K562 (cell line): ENCODE results near the gene CHURC1. TPM values are rescaled to one million over a fixed set of nuclear protein-coding genes. Genes with fewer than 3 reads are reported as not detected.

Source experiments
- ATAC-seq: fragments of 200-7000 bp; cut with Tn5 transposase; 3 replicates; pipeline ENCODE4 v1.9.1; 2020; ENCODE audit warnings: moderate library complexity
- BruUV-seq: library from RNA; stranded (reverse); fragments of 400-500 nt; replicated peaks from 2 replicates; lab custom pipeline; 2021; lab: Mats Ljungman, UMichigan
- CTCF ChIA-PET: fragments of 300-600 bp; formaldehyde crosslinking; extraction: SDS; loops from one replicate; lab custom pipeline; 2021; ENCODE audit warnings: low intra/inter-chr PET ratio; lab: Yijun Ruan, JAX
- POLR2A ChIA-PET: fragments of 300-600, 350-650 bp; sonication (Branson Sonifier 250); formaldehyde crosslinking; extraction: SDS; loops from one replicate; lab custom pipeline; 2021; ENCODE audit warnings: antibody characterized with exemption, inconsistent platforms; lab: Yijun Ruan, JAX
- DNase-seq, 4 experiments: peaks; one replicate each; pipeline versions ENCODE4 v3.0.0 to v3.0.0-alpha.2; 2011 to 2018; ENCODE audit warnings: low spot score in 3 of 4, mixed read lengths in 3 of 4; ENCODE audit errors: extremely low read depth in 1 of 4
- FAIRE-seq: peaks from 2 replicates; lab custom pipeline; 2011; peaks lifted over from hg19 to GRCh38; lab: Jason Lieb, UNC
- H2AFZ ChIP-seq: 2 replicates; pipeline ENCODE4 v1.6.0; 2011; ENCODE audit warnings: low read depth, low read length, control low read depth, inconsistent platforms
- H3K27ac ChIP-seq: fragments of 200-600 bp; 3 replicates; pipeline ENCODE4 v1.8.0; 2011; ENCODE audit warnings: low read depth, mild to moderate bottlenecking, control low read depth, inconsistent platforms, low read length, moderate library complexity, mixed read lengths; ENCODE audit errors: extremely low read depth
- H3K27me3 ChIP-seq, 2 experiments: fragments of 300-600 bp in 1 of 2; 2 replicates in 1 of 2; 3 replicates in 1 of 2; pipeline versions ENCODE4 v1.6.0 to v1.8.0; 2011; ENCODE audit warnings: inconsistent platforms in 2 of 2, low read length in 2 of 2, mild to moderate bottlenecking in 1 of 2, mixed read lengths in 1 of 2, moderate library complexity in 1 of 2; ENCODE audit not compliant: control insufficient read depth in 2 of 2, insufficient read depth in 2 of 2
- H3K36me3 ChIP-seq: fragments of 300-600 bp; 3 replicates; pipeline ENCODE4 v1.8.0; 2011; ENCODE audit warnings: mild to moderate bottlenecking, low read length, inconsistent platforms; ENCODE audit not compliant: control insufficient read depth, insufficient read depth
- H3K4me1 ChIP-seq, 2 experiments: fragments of 200-600 bp in 1 of 2; replicated peaks in 1 of 2; 2 replicates in 1 of 2; 3 replicates in 1 of 2; pipeline versions ENCODE4 v1.5.1 to v1.8.0; 2011; ENCODE audit warnings: inconsistent platforms in 2 of 2, low read length in 2 of 2, mild to moderate bottlenecking in 1 of 2, mixed read lengths in 1 of 2, moderate library complexity in 1 of 2; ENCODE audit not compliant: control insufficient read depth in 2 of 2, insufficient read depth in 2 of 2
- H3K4me2 ChIP-seq: 2 replicates; pipeline ENCODE4 v1.6.1; 2011; ENCODE audit warnings: low read length, control low read depth, inconsistent platforms, mixed read lengths; ENCODE audit not compliant: insufficient read depth
- H3K4me3 ChIP-seq: fragments of 200-600 bp; sonication (generic), shearing (Covaris generic); 2 replicates; pipeline ENCODE4 v1.5.1; 2016; ENCODE audit warnings: control low read depth, inconsistent platforms
- H3K79me2 ChIP-seq: fragments of 200-600 bp; 3 replicates; pipeline ENCODE4 v1.8.0; 2011; ENCODE audit warnings: low read length, inconsistent platforms; ENCODE audit not compliant: control insufficient read depth, insufficient read depth
- H3K9ac ChIP-seq, 2 experiments: 2 replicates each; pipeline versions ENCODE4 v1.6.0 to v1.6.1; 2011; ENCODE audit warnings: low read depth in 2 of 2, low read length in 2 of 2, control low read depth in 1 of 2, inconsistent platforms in 1 of 2, mild to moderate bottlenecking in 1 of 2, mixed read lengths in 1 of 2; ENCODE audit not compliant: insufficient read depth in 1 of 2
- H3K9me1 ChIP-seq: one replicate; pipeline ENCODE4 v1.6.0; 2011; ENCODE audit warnings: inconsistent platforms, mild to moderate bottlenecking, low read length, moderate library complexity; ENCODE audit not compliant: control insufficient read depth, insufficient read depth
- H3K9me3 ChIP-seq: replicated peaks from 2 replicates; pipeline ENCODE4 v1.5.1; 2011; ENCODE audit warnings: low read depth, low read length, inconsistent platforms; ENCODE audit not compliant: control insufficient read depth, insufficient read depth
- H4K20me1 ChIP-seq: replicated peaks from 2 replicates; pipeline ENCODE4 v1.6.1; 2011; ENCODE audit warnings: low read length, inconsistent platforms, mixed read lengths; ENCODE audit not compliant: control insufficient read depth, insufficient read depth
- CTCF ChIP-seq, 3 experiments: IDR thresholded peaks in 2 of 3; conservative IDR thresholded peaks in 1 of 3; 2 replicates each; pipeline ENCODE4 v1.5.1; 2011 to 2012; ENCODE audit warnings: low read length in 3 of 3, mild to moderate bottlenecking in 3 of 3, control low read depth in 2 of 3, improper control_type of control experiment in 1 of 3, inconsistent platforms in 1 of 3, low read depth in 1 of 3, mixed read lengths in 1 of 3, moderate library complexity in 1 of 3; ENCODE audit not compliant: insufficient read depth in 2 of 3
- CTCFL ChIP-seq: IDR thresholded peaks from 2 replicates; pipeline ENCODE4 v1.6.1; 2011; ENCODE audit warnings: borderline replicate concordance, low read depth, mild to moderate bottlenecking, moderate library complexity, low read length; ENCODE audit not compliant: insufficient read depth, poor library complexity, severe bottlenecking
- JUNB ChIP-seq: fragments of 450-650 bp; formaldehyde crosslinking; conservative IDR thresholded peaks from 2 replicates; pipeline ENCODE4 v1.4.0; 2020; ENCODE audit warnings: mild to moderate bottlenecking
- MAFG ChIP-seq: fragments of 450-650 bp; conservative IDR thresholded peaks from 2 replicates; pipeline ENCODE4 v1.6.1; 2016; ENCODE audit warnings: missing genetic modification characterization, missing compliant biosample characterization
- RAD21 ChIP-seq, 2 experiments: fragments of 250-450 bp in 1 of 2; fragments of 450-650 bp in 1 of 2; sonication (Bioruptor Pico) in 1 of 2; formaldehyde crosslinking in 1 of 2; IDR thresholded peaks in 1 of 2; conservative IDR thresholded peaks in 1 of 2; 2 replicates each; pipeline versions ENCODE4 v1.4.0 to v1.8.0; 2020 to 2022; ENCODE audit warnings: mild to moderate bottlenecking in 2 of 2, moderate library complexity in 1 of 2
- RBM25 ChIP-seq: fragments of 200-400 bp; formaldehyde crosslinking; IDR thresholded peaks from 2 replicates; pipeline ENCODE4 v1.6.1; 2018; ENCODE audit warnings: low read length, low read depth, moderate library complexity; ENCODE audit not compliant: severe bottlenecking
- SMARCA4 ChIP-seq: fragments of 450-650 bp; IDR thresholded peaks from 2 replicates; pipeline ENCODE4 v1.6.1; 2016
- TCF15 ChIP-seq: fragments of 250-450 bp; sonication (Bioruptor Pico); IDR thresholded peaks from 2 replicates; pipeline ENCODE4 v1.8.0; 2022; ENCODE audit warnings: moderate library complexity, mild to moderate bottlenecking, inconsistent platforms
- ZNF384 ChIP-seq: IDR thresholded peaks from 2 replicates; pipeline ENCODE4 v1.6.1; 2012; ENCODE audit warnings: low read depth, low read length, improper control_type of control experiment
- WGBS: fragments of 100-300 bp; shearing (Covaris generic); methylation state at CpG from one replicate; pipeline ENCODE4 v1.1.6; 2016; ENCODE audit warnings: low coverage, mixed read lengths; ENCODE audit not compliant: insufficient coverage; ENCODE audit errors: missing lambda C conversion rate; 5-methylcytosine and 5-hydroxymethylcytosine counted together
- in situ Hi-C: fragments of 300-500 bp; cut with MboI; formaldehyde crosslinking; loops from 4 replicates; pipeline ENCODE4 v1.15.0; 2018; ENCODE audit warnings: inconsistent platforms, mixed read lengths
- intact Hi-C: fragments of 100-400 bp; cut with micrococcal nuclease; formaldehyde crosslinking; loops from 2 replicates; pipeline ENCODE4 v1.14.2; 2022
- polyA plus RNA-seq, 8 experiments: library from polyadenylated mRNA; depleted of rRNA in 4 of 8; stranded (reverse) in 5 of 8; unstranded in 3 of 8; fragments of >200 nt; fragmentation: Nextera tagmentation in 2 of 8; fragmentation: Illumina TruSeq in 1 of 8; extraction: Ambion mirVana in 2 of 8; extraction: Trizol in 1 of 8; gene quantifications; 2 replicates each; pipeline versions ENCODE4 v1.2.1 to v1.2.3, GENCODE V29; 2011 to 2014; ENCODE audit warnings: inconsistent platforms in 1 of 8, missing spikeins in 1 of 8
- total RNA-seq, 7 experiments: library from RNA; depleted of rRNA in 6 of 7; stranded (reverse); fragments of >200 nt in 6 of 7; fragmentation: Illumina TruSeq in 2 of 7; extraction: Trizol in 2 of 7; gene quantifications; 2 replicates each; pipeline versions ENCODE4 v1.2.1 to v1.2.3, GENCODE V29; 2011 to 2021; ENCODE audit warnings: low replicate concordance in 1 of 7

Gene CHURC1
- total and polyA plus RNA-seq, 9 of the 15 experiments (the other 6 are each of a cell fraction or from before 2014, with no cell fraction given), result 27.3 to 239 (median 45.6) TPM

GRCh38 chr14:64910847-64911495 lies 3.3 kb upstream of the CHURC1 start:
- Histone ChIP-seq H3K4me1 (peaks cover 0 to 3% of the 10 kb centered on the region in 2 experiments; a peak in 1 of 5 replicates), H3K27ac (no peak overlapping the region), H4K20me1 (no peaks in the 10 kb centered on the region), H3K9me3 (no peaks in the 10 kb centered on the region; the same call in 1 of the 2 replicates), H3K4me3 (no peak overlapping the region), H2AFZ (no peak overlapping the region), H3K9me1 (no peaks in the 10 kb centered on the region), H3K27me3 (peaks cover 0 to 3% of the 10 kb centered on the region in 2 experiments; a peak in 1 of 5 replicates), H3K9ac (no peak overlapping the region), H3K36me3 (peaks cover 6% of the 10 kb centered on the region; the same call in 2 of the 3 replicates), H3K79me2 (peaks cover 19% of the 10 kb centered on the region), H3K4me2 (no peak overlapping the region)
- FAIRE-seq (no peak), ATAC-seq (peak; percentile 32; the same call in 1 of the 3 replicates), DNase-seq (peak in 1 of 4 experiments; percentile 31)
- in situ Hi-C loops (no loop called here), intact Hi-C loops (no loop called here)
- ChIA-PET POLR2A (interaction anchor here (0.7 to 1.8 kb wide), 8 partner anchors 11 to 169 kb away, joined by 3 to 7 read pairs (median 4); no protein-coding TSS in a partner anchor), CTCF (interaction anchor here (0.7 kb wide), 2 partner anchors 95 to 109 kb away, joined by 3 to 5 read pairs; no protein-coding TSS in a partner anchor)
- TF ChIP-seq RBM25 (peak; percentile 28), RAD21 (CRISPR knock-in tag; conservative IDR thresholded peaks at IDR 0.05 in 1 of 2, IDR thresholded peaks at IDR 0.05 in 1 of 2) (peak in 1 of 2 experiments; percentile 51; a peak in 2 of 4 replicates), JUNB (CRISPR knock-in tag) (no peak), MAFG (tag) (no peak), SMARCA4 (no peak), TCF15 (no peak), CTCFL (peak; percentile 42), ZNF384 (peak; percentile 70), CTCF (IDR thresholded peaks at IDR 0.05 in 2 of 3, conservative IDR thresholded peaks at IDR 0.05 in 1 of 3; ENCODE audit: insufficient read depth in 2 of 3, low read depth in 1 of 3, low read length in 3 of 3) (peak; percentile 39 to 60 (median 49); a peak in 5 of 6 replicates)
- WGBS, result 0% methylated on average over 2 of the region's 3 CpGs
- BruUV-seq, result no TSS peak
